AG04450 (cell line): Measurements from ENCODE around the gene EZR. TPM values are rescaled to one million over a fixed set of nuclear protein-coding genes. Genes with fewer than 3 reads are reported as not detected.

Experiments used
- CTCF ChIA-PET: fragments of 300-600, 350-600 bp; formaldehyde crosslinking; extraction: SDS; loops from one replicate; lab custom pipeline; 2022; ENCODE audit warnings: antibody characterized with exemption, inconsistent platforms; lab: Charles Lee
- POLR2A ChIA-PET: fragments of 350-600 bp; formaldehyde crosslinking; extraction: SDS; loops from one replicate; lab custom pipeline; 2021; ENCODE audit warnings: antibody characterized with exemption, inconsistent platforms; lab: Yijun Ruan, JAX
- DNase-seq: peaks from one replicate; pipeline ENCODE4 v3.0.0-alpha.2; 2011; ENCODE audit warnings: low read depth, low spot score
- H3K27ac ChIP-seq: one replicate; pipeline ENCODE4 v1.5.1; 2012; ENCODE audit warnings: low read depth, low read length, control low read depth
- H3K27me3 ChIP-seq: one replicate; pipeline ENCODE4 v1.6.0; 2012; ENCODE audit warnings: low read length; ENCODE audit not compliant: control insufficient read depth, insufficient read depth
- H3K4me3 ChIP-seq: 2 replicates; pipeline ENCODE4 v1.5.1; 2011; ENCODE audit warnings: mild to moderate bottlenecking, low read depth, low read length, control low read depth
- H3K9me3 ChIP-seq: 2 replicates; pipeline ENCODE4 v1.5.1; 2012; ENCODE audit warnings: low read length; ENCODE audit not compliant: control insufficient read depth, insufficient read depth
- CTCF ChIP-seq: IDR thresholded peaks from 2 replicates; pipeline ENCODE4 v1.5.1; 2011; ENCODE audit warnings: low read depth, low read length, control low read depth, inconsistent platforms
- polyA plus RNA-seq: library from polyadenylated mRNA; depleted of rRNA; stranded (reverse); fragments of >200 nt; gene quantifications from 2 replicates; pipeline ENCODE4 v1.2.3, GENCODE V29; 2011

The EZR gene
- polyA plus RNA-seq, 1 experiment, result 61.2 TPM

DNA sequence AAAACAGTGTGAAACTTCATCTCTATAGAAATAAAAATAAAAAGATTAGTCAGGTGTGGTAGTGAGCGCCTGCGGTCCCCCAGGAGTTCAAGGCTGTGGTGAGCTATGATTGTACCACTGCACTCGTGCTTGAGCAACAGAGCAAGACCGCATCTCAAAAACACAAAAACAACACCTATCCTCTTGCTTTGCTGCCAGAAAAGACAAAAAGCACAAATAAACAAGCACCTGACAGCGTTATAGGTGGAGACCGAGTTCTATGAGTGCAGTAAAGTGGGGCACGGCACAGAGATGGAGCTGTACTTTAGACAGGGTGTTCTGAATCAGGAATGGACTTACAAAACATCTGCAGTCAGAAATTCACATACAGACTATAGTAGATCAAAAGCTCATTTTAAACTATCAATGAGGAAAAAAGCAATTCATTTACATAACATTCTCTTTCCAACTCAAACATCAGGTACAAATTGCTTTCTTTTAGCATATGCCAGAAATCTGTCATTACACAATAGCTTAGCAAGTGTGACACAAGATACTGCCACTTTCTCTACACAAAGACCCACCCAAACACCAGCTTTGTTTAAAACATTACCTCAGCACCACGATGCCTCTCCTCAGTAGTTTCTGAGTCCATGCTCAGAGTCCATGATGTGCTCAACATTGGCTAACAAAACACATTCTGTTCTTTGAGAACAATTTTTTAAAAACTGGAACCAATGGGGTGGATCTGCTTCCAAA lies 10.1 kb downstream of the EZR start:
- Histone ChIP-seq H3K27me3 (no peaks in the 10 kb centered on the region), H3K27ac (no peak overlapping the region), H3K4me3 (no peak overlapping the region), H3K9me3 (no peaks in the 10 kb centered on the region)
- POLR2A ChIA-PET, result no interaction called here
- CTCF ChIA-PET, result interaction anchor here (1.9 kb wide), 1 partner anchor 118 kb away, joined by 4 read pairs; no protein-coding TSS in a partner anchor
- DNase-seq, result no peak
- no peak for TF ChIP-seq CTCF

GRCh38 chr6:158808442-158808833 lies 10.7 kb downstream of the EZR start:
- POLR2A ChIA-PET, result no interaction called here
- H3K27ac ChIP-seq, result no peak overlapping the region
- CTCF ChIA-PET, result interaction anchor here (1.9 kb wide), 1 partner anchor 117 kb away, joined by 4 read pairs; no protein-coding TSS in a partner anchor
- DNase-seq, result no peak
- H3K27me3 ChIP-seq, result no peaks in the 10 kb centered on the region
- no peak for TF ChIP-seq CTCF
- H3K9me3 ChIP-seq, result no peaks in the 10 kb centered on the region
- no peak overlapping the region for H3K4me3 ChIP-seq

GRCh38 chr6:158807515-158808441 lies 11.4 kb downstream of the EZR start:
- CTCF ChIA-PET, result interaction anchor here (1.9 kb wide), 1 partner anchor 116 kb away, joined by 4 read pairs; no protein-coding TSS in a partner anchor

GRCh38 chr6:158805698-158806377 lies 13.3 kb downstream of the EZR start:
- ChIA-PET CTCF (no interaction called here), POLR2A (interaction anchor here (0.8 kb wide), 1 partner anchor 482 kb away, joined by 10 read pairs; no protein-coding TSS in a partner anchor)
- Histone ChIP-seq H3K27me3 (no peaks in the 10 kb centered on the region), H3K9me3 (no peaks in the 10 kb centered on the region), H3K4me3 (no peak overlapping the region), H3K27ac (no peak overlapping the region)
- no peak for TF ChIP-seq CTCF
- no peak for DNase-seq

More at GRCh38 chr6:158807515-158808441, 11.4 kb downstream of the EZR start:
- no peak for DNase-seq
- POLR2A ChIA-PET, result interaction anchor here (0.6 kb wide), 1 partner anchor 144 kb away, joined by 3 read pairs; no protein-coding TSS in a partner anchor
- H3K27ac ChIP-seq, result no peak overlapping the region
- no peaks in the 10 kb centered on the region for H3K27me3 ChIP-seq
- H3K9me3 ChIP-seq, result no peaks in the 10 kb centered on the region
- TF ChIP-seq CTCF, result no peak
- no peak overlapping the region for H3K4me3 ChIP-seq
